NCI-H2171 treated with DMSO at 0.1 percent for 48 hours (cell line): ENCODE measurements around the gene KIF26B.

ENCODE experiments used
- DNase-seq: peaks from one replicate; lab custom pipeline; 2025; lab: John Stamatoyannopoulos, UW

Gene KIF26B

GRCh38 chr1:245751726-245752470 lies 597.1 kb downstream of the KIF26B start:
- DNase-seq = no peak

- DNase-seq = no peak
Measured at GRCh38 chr1:245752561-245752960, 597.8 kb downstream of the KIF26B start.

DNA sequence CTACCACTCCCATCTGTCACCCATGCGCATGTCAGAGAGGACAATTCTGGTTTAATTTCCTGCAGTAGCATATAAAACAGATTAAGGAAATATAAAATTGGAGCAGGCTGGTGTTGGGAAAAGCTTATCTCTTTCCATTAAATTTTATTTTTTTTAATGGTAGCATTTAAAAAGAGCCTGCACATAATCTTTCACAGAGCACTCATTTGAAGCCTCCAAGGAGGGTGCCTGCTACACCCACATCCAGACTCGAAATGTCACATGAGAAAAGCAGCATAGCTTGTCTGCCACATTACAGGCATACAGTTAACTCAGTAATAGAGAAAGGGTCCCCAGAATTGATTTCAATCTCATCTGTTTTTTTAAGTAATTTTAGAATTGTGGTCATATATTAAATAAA lies 599.0 kb downstream of the KIF26B start:
- DNase-seq = no peak

- no peak for DNase-seq
Measured at GRCh38 chr1:245754463-245754961, 599.7 kb downstream of the KIF26B start.
